ENCODE data around the gene OTUD5.

Gene OTUD5

DNA sequence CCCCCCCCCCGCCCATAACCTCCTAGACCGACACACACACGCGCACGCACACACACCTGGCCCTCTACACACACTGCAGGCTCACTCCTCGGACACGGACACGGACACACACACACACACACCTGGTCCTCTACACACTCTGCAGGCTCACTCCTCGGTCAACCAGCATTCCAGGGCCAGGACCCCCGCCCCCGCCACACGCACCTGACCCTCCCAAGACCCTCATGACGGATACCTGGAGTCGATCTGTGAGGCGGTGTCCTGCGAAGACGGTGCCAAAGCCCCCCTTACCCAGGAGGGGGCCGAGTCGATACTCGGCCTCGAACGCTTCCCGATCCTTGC lies 39.1 kb downstream of the OTUD5 start:
- Histone ChIP-seq H4K91ac (ENCODE audit: low read depth, low read length) (no peak overlapping the region), H3K14ac (ENCODE audit: low read length) (no peak overlapping the region), H2BK120ac (ENCODE audit: insufficient read depth, low read length, poor library complexity) (no peak overlapping the region), H4K8ac (ENCODE audit: low read depth, low read length) (no peak overlapping the region), H2BK5ac (ENCODE audit: low read depth, low read length, poor library complexity) (no peak overlapping the region), H3K4me1 (ENCODE audit: control insufficient read depth in 1 of 2, insufficient read depth in 2 of 2, low read length in 2 of 2) (peaks cover 5 to 14% of the 10 kb centered on the region in 2 experiments), H3K27ac (ENCODE audit: low read depth, low read length) (no peak overlapping the region), H3K23ac (ENCODE audit: low read length) (no peak overlapping the region), H3K4ac (ENCODE audit: low read depth, low read length) (no peak overlapping the region), H2AK5ac (ENCODE audit: low read length) (no peak overlapping the region), H3K9ac (ENCODE audit: low read length) (no peak overlapping the region), H3K4me3 (ENCODE audit: low read depth, low read length) (peak overlapping the region; percentile 73), H3K4me2 (ENCODE audit: low read length) (peak overlapping the region; percentile 89), H4K12ac (ENCODE audit: low read depth, low read length) (no peak overlapping the region), H3K79me1 (ENCODE audit: low read length) (no peaks in the 10 kb centered on the region), H3K79me2 (ENCODE audit: control insufficient read depth, insufficient read depth, low read length, poor library complexity) (no peaks in the 10 kb centered on the region), H3K9me3 (ENCODE audit: insufficient read depth, low read depth, low read length) (no peaks in the 10 kb centered on the region), H2BK12ac (ENCODE audit: low read length) (no peak overlapping the region), H3K27me3 (ENCODE audit: insufficient read depth, low read length) (no peaks in the 10 kb centered on the region), H3K18ac (ENCODE audit: low read length) (no peak overlapping the region), H2AFZ (ENCODE audit: insufficient read depth, low read length, poor library complexity) (peak overlapping the region; percentile 66), H3K36me3 (ENCODE audit: control insufficient read depth in 1 of 2, insufficient read depth in 2 of 2, low read length in 2 of 2) (peaks cover 15 to 22% of the 10 kb centered on the region in 2 experiments)
- WGBS (ENCODE audit: extremely low coverage, insufficient coverage, insufficient read length), result no CpG with 5 or more reads among the region's 23 CpGs
- DNase-seq, result no peak

DNA sequence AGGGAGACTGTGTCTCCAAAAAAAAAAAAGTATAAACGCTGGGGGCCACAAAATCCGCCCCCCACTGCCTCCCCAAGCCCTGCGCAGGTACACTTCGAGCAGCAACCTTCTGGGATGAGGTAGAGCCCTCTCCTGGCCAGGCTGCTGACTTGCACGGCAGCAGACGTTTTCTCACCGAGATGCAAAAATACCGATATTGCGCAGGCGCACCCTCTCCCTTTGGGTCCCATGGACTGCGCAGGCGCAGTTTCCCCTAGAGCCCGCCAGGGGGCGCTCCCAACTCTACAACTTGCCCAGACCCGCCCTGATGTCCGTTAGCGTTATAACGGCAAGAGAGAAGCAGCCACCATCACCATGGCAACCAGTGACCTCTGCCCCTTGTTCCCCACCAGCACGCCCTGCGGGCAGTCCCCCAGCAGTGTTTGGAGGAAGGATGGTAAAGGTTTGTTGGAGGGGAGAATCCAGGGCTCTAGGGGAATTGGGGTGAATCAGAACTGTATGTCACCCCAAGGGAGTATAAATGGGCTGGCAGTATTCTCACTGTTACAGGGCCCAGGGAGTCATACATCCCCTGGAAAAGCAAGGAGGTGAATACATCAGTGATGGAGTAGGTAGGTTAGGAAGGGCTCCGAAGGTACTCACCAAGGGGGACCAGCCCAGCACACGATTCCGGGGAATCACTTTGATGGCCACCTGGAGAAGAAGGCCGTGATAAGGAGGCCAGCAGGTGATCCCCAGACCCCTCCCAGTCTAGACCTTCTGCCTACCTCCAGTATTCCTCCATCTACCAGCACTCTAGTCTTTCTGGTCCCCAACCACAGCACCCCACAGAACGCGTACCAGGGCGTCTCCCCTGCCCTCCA lies 40.0 kb downstream of the OTUD5 start:
- H3K27ac ChIP-seq (ENCODE audit: low read depth, low read length), result no peak overlapping the region
- no peak overlapping the region for H3K4me3 ChIP-seq (ENCODE audit: low read depth, low read length)
- H3K79me1 ChIP-seq (ENCODE audit: low read length), result no peaks in the 10 kb centered on the region
- H2BK120ac ChIP-seq (ENCODE audit: insufficient read depth, low read length, poor library complexity), result no peak overlapping the region
- peaks cover 5 to 14% of the 10 kb centered on the region in 2 experiments for H3K4me1 ChIP-seq (ENCODE audit: control insufficient read depth in 1 of 2, insufficient read depth in 2 of 2, low read length in 2 of 2)
- no CpG with 5 or more reads among the region's 27 CpGs for WGBS (ENCODE audit: extremely low coverage, insufficient coverage, insufficient read length)
- no peak overlapping the region for H2AFZ ChIP-seq (ENCODE audit: insufficient read depth, low read length, poor library complexity)
- peak overlapping the region; percentile 89 for H3K4me2 ChIP-seq (ENCODE audit: low read length)
- no peak overlapping the region for H2AK5ac ChIP-seq (ENCODE audit: low read length)
- no peak overlapping the region for H3K4ac ChIP-seq (ENCODE audit: low read depth, low read length)
- no peak overlapping the region for H2BK12ac ChIP-seq (ENCODE audit: low read length)
- H3K79me2 ChIP-seq (ENCODE audit: control insufficient read depth, insufficient read depth, low read length, poor library complexity), result no peaks in the 10 kb centered on the region
- H3K9me3 ChIP-seq (ENCODE audit: insufficient read depth, low read depth, low read length), result no peaks in the 10 kb centered on the region
- no peak overlapping the region for H3K18ac ChIP-seq (ENCODE audit: low read length)
- H4K8ac ChIP-seq (ENCODE audit: low read depth, low read length), result no peak overlapping the region
- no peak overlapping the region for H4K91ac ChIP-seq (ENCODE audit: low read depth, low read length)
- peaks cover 7 to 16% of the 10 kb centered on the region in 2 experiments for H3K36me3 ChIP-seq (ENCODE audit: control insufficient read depth in 1 of 2, insufficient read depth in 2 of 2, low read length in 2 of 2)
- H3K14ac ChIP-seq (ENCODE audit: low read length), result no peak overlapping the region
- DNase-seq, result peak; percentile 83 to 91
- H2BK5ac ChIP-seq (ENCODE audit: low read depth, low read length, poor library complexity), result no peak overlapping the region
- no peak overlapping the region for H3K23ac ChIP-seq (ENCODE audit: low read length)
- no peak overlapping the region for H4K12ac ChIP-seq (ENCODE audit: low read depth, low read length)
- H3K27me3 ChIP-seq (ENCODE audit: insufficient read depth, low read length), result no peaks in the 10 kb centered on the region
- no peak overlapping the region for H3K9ac ChIP-seq (ENCODE audit: low read length)

DNA sequence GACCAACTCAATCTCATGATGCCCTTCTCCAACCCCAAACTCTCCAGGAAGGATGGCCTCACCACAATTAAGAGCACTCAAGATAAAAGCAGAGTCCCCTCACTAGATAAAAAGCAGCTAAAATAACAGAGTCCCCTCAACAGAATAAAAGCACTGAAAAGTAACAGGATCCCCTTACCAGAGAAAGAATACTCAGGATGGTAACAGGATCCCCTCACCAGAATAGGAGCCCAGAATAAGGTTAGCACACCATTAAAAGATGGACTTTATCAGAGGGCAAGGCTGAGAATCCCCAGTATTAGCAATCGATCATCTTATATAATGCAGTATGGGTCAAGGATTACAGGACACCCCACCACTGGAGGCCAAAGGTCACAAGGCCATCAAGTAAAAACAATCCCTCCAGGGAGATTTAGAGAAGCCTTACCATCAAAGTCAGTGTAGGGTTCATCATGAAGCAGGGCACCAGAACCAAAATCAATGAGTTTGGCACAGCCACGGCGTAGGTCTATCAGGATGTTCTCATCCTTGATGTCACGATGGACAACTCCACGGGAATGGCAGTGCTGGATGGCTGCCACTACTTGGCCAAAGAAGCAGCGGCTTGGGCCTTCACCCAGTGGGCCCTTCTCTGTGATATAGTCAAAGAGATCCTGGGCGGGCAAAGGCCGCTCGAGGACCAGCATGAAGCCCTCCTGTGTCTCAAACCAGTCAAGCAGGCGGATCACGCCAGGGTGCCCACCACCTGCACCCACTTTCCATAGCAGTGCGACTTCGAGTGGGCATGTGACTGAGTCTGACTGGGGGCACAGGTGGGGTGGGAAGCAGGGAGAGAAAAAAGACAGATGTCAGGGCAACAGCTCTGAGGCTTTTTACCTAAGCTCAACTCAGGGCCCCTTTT lies 42.6 kb downstream of the OTUD5 start:
- Histone ChIP-seq H3K36me3 (ENCODE audit: control insufficient read depth in 1 of 2, insufficient read depth in 2 of 2, low read length in 2 of 2) (peaks cover 5 to 13% of the 10 kb centered on the region in 2 experiments), H2AK5ac (ENCODE audit: low read length) (no peak overlapping the region), H2BK5ac (ENCODE audit: low read depth, low read length, poor library complexity) (no peak overlapping the region), H3K27me3 (ENCODE audit: insufficient read depth, low read length) (no peaks in the 10 kb centered on the region), H2BK120ac (ENCODE audit: insufficient read depth, low read length, poor library complexity) (no peak overlapping the region), H4K8ac (ENCODE audit: low read depth, low read length) (no peak overlapping the region), H3K23ac (ENCODE audit: low read length) (no peak overlapping the region), H2BK12ac (ENCODE audit: low read length) (no peak overlapping the region), H3K27ac (ENCODE audit: low read depth, low read length) (no peak overlapping the region), H3K4me1 (ENCODE audit: control insufficient read depth in 1 of 2, insufficient read depth in 2 of 2, low read length in 2 of 2) (peaks cover 5 to 14% of the 10 kb centered on the region in 2 experiments), H3K4ac (ENCODE audit: low read depth, low read length) (no peak overlapping the region), H3K9ac (ENCODE audit: low read length) (no peak overlapping the region), H4K12ac (ENCODE audit: low read depth, low read length) (no peak overlapping the region), H3K79me1 (ENCODE audit: low read length) (peaks cover 7% of the 10 kb centered on the region), H3K14ac (ENCODE audit: low read length) (no peak overlapping the region), H3K4me3 (ENCODE audit: low read depth, low read length) (no peak overlapping the region), H3K18ac (ENCODE audit: low read length) (no peak overlapping the region), H3K9me3 (ENCODE audit: insufficient read depth, low read depth, low read length) (no peaks in the 10 kb centered on the region), H4K91ac (ENCODE audit: low read depth, low read length) (no peak overlapping the region), H3K79me2 (ENCODE audit: control insufficient read depth, insufficient read depth, low read length, poor library complexity) (no peaks in the 10 kb centered on the region), H2AFZ (ENCODE audit: insufficient read depth, low read length, poor library complexity) (no peak overlapping the region), H3K4me2 (ENCODE audit: low read length) (no peak overlapping the region)
- no CpG with 5 or more reads among the region's 13 CpGs for WGBS (ENCODE audit: extremely low coverage, insufficient coverage, insufficient read length)
- DNase-seq, result no peak

DNA sequence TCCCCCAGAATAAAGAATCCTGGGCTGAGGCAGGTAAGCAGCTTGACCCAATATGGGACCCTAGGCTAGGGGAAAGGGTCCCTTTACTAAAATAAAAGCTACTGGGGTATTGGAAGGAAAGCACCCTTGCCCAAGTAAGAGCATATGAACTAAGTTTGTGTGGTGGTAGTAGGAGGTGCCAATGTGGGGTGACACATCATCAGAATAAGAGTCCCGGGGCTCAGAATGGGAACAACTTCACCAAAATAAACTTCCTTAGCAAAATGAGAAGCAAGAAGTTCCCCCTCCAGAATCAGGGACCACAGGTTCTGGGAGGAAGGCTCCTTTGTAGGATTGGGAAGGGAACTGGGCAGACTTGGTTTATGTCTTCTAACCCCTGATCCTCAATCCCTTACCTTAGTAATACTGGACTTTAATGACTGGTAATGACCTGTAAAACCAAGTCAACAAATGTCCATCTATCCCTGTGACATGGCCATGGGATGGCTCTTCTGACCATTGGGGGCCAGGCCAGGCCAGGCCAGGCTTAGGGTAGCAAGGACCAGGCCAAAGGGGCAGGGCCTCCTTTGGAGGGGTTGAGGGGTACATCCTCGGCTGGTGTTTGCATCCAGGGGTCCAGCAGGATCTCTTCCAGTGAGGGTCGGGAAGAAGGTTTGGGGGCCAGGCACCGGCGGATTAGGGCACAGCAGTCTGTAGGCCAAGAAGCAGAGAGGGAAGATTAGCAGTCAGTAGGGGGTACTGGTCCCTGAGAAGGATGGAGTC lies 43.6 kb downstream of the OTUD5 start:
- peaks cover 9 to 18% of the 10 kb centered on the region in 2 experiments for H3K36me3 ChIP-seq (ENCODE audit: control insufficient read depth in 1 of 2, insufficient read depth in 2 of 2, low read length in 2 of 2)
- no peak overlapping the region for H3K4ac ChIP-seq (ENCODE audit: low read depth, low read length)
- WGBS (ENCODE audit: extremely low coverage, insufficient coverage, insufficient read length), result no CpG with 5 or more reads among the region's 5 CpGs
- no peak overlapping the region for H2AK5ac ChIP-seq (ENCODE audit: low read length)
- no peak overlapping the region for H2AFZ ChIP-seq (ENCODE audit: insufficient read depth, low read length, poor library complexity)
- peaks cover 5 to 10% of the 10 kb centered on the region in 2 experiments for H3K4me1 ChIP-seq (ENCODE audit: control insufficient read depth in 1 of 2, insufficient read depth in 2 of 2, low read length in 2 of 2)
- no peak overlapping the region for H3K23ac ChIP-seq (ENCODE audit: low read length)
- no peak overlapping the region for H4K91ac ChIP-seq (ENCODE audit: low read depth, low read length)
- no peak overlapping the region for H3K9ac ChIP-seq (ENCODE audit: low read length)
- no peak for DNase-seq
- no peak overlapping the region for H4K8ac ChIP-seq (ENCODE audit: low read depth, low read length)
- H3K27ac ChIP-seq (ENCODE audit: low read depth, low read length), result no peak overlapping the region
- H3K9me3 ChIP-seq (ENCODE audit: insufficient read depth, low read depth, low read length), result no peaks in the 10 kb centered on the region
- no peak overlapping the region for H2BK5ac ChIP-seq (ENCODE audit: low read depth, low read length, poor library complexity)
- H2BK120ac ChIP-seq (ENCODE audit: insufficient read depth, low read length, poor library complexity), result no peak overlapping the region
- no peak overlapping the region for H3K14ac ChIP-seq (ENCODE audit: low read length)
- no peak overlapping the region for H3K18ac ChIP-seq (ENCODE audit: low read length)
- no peak overlapping the region for H3K4me3 ChIP-seq (ENCODE audit: low read depth, low read length)
- H3K79me2 ChIP-seq (ENCODE audit: control insufficient read depth, insufficient read depth, low read length, poor library complexity), result no peaks in the 10 kb centered on the region
- H2BK12ac ChIP-seq (ENCODE audit: low read length), result no peak overlapping the region
- H4K12ac ChIP-seq (ENCODE audit: low read depth, low read length), result no peak overlapping the region
- H3K4me2 ChIP-seq (ENCODE audit: low read length), result no peak overlapping the region
- no peaks in the 10 kb centered on the region for H3K27me3 ChIP-seq (ENCODE audit: insufficient read depth, low read length)
- H3K79me1 ChIP-seq (ENCODE audit: low read length), result peaks cover 7% of the 10 kb centered on the region

All from trophoblast cell (in vitro differentiated cells and primary cell).